Bronchial epithelial cell (primary cell): Measurements from ENCODE around the gene ZNF281. TPM values are rescaled to one million over a fixed set of nuclear protein-coding genes. Genes with fewer than 3 reads are reported as not detected.

Experiments
- DNase-seq: peaks from one replicate; pipeline ENCODE4 v3.0.0-alpha.2; 2010; ENCODE audit warnings: low read depth
- FAIRE-seq: peaks from 2 replicates; lab custom pipeline; 2011; peaks lifted over from hg19 to GRCh38; lab: Jason Lieb, UNC
- H3K27me3 ChIP-seq: 2 replicates; pipeline ENCODE4 v1.5.1; 2011; ENCODE audit warnings: low read length; ENCODE audit not compliant: control insufficient read depth, insufficient read depth
- H3K36me3 ChIP-seq: 2 replicates; pipeline ENCODE4 v1.5.1; 2011; ENCODE audit warnings: low read length; ENCODE audit not compliant: control insufficient read depth, insufficient read depth
- H3K4me3 ChIP-seq: 2 replicates; pipeline ENCODE4 v1.5.1; 2011; ENCODE audit warnings: mild to moderate bottlenecking, low read depth, low read length, control low read depth
- total RNA-seq: library from RNA; depleted of rRNA; stranded (reverse); fragments of >200 nt; gene quantifications from 2 replicates; pipeline ENCODE4 v1.2.1, GENCODE V29; 2014
- TF ChIP-seq, protein P1 (sequence below): IDR thresholded peaks from 2 replicates; pipeline ENCODE4 v1.5.1; 2011; ENCODE audit warnings: mild to moderate bottlenecking, moderate library complexity, low read length, control low read depth, inconsistent platforms; ENCODE audit not compliant: insufficient read depth, severe bottlenecking

ZNF281 gene
- total RNA-seq, 1 donor from 2014 or later, result 18.4 TPM

DNA sequence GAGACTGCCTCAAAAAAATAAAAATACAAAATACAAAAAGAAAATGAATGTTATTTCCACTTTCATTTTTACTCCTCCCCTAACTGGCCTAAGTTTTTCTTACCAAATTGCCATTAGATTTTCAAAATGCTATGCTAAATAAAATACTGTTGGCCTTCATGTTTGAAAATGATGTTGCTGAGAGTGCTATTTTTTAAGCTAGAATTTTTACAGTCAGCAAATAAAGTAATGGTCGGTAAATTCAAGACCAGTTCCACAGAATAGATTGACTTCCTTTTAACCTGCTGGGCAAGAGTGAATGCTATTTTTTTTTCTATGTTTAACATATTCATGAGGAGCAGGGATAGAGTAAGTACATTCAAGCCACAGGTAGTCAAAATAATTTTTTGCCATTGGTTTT, 31.7 kb downstream of the ZNF281 start:
- no peak for FAIRE-seq
- no peaks in the 10 kb centered on the region for H3K36me3 ChIP-seq
- no peak overlapping the region for H3K4me3 ChIP-seq
- no peak for DNase-seq
- TF ChIP-seq, protein P1, sequence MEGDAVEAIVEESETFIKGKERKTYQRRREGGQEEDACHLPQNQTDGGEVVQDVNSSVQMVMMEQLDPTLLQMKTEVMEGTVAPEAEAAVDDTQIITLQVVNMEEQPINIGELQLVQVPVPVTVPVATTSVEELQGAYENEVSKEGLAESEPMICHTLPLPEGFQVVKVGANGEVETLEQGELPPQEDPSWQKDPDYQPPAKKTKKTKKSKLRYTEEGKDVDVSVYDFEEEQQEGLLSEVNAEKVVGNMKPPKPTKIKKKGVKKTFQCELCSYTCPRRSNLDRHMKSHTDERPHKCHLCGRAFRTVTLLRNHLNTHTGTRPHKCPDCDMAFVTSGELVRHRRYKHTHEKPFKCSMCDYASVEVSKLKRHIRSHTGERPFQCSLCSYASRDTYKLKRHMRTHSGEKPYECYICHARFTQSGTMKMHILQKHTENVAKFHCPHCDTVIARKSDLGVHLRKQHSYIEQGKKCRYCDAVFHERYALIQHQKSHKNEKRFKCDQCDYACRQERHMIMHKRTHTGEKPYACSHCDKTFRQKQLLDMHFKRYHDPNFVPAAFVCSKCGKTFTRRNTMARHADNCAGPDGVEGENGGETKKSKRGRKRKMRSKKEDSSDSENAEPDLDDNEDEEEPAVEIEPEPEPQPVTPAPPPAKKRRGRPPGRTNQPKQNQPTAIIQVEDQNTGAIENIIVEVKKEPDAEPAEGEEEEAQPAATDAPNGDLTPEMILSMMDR, result no peak
- H3K27me3 ChIP-seq, result no peaks in the 10 kb centered on the region

GRCh38 chr1:200376528-200376927, 33.3 kb downstream of the ZNF281 start:
- no peak overlapping the region for H3K4me3 ChIP-seq
- DNase-seq, result peak; percentile 93
- H3K27me3 ChIP-seq, result no peaks in the 10 kb centered on the region
- FAIRE-seq, result no peak
- TF ChIP-seq, protein P1, result no peak
- H3K36me3 ChIP-seq, result no peaks in the 10 kb centered on the region

DNA sequence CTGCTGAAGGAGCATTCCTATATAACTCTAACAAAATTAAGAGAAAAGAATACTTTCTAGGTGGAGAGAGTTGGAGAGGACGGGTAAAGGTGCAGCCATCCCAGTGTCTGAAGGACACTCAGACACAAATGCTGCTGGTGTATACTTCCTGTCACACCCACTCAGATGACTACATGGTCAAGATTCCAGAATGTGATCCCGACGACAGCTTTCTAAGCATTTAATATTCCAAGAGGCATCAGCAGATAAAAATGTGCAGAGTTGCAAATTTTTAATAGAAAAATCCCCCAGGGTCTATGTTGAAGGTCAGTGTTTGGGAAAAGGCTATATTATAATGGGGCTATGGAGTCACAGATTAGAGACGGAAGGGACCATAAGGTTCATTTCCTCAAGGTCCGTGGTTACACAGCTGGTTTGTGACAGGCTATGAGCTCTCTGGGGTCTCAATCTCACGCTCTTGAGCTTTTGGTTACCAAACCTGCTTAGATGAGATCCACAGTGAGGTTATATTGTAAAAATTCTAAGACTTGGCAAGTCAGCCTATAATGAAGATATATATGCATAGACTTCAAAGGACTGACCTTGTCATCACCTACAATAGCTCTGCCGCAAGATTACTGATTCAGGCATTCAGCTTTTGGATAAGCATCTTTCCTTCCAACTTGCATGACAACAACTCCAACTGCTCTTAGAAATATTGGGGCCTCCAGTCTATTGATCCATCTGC, 35.1 kb downstream of the ZNF281 start:
- TF ChIP-seq, protein P1, result no peak
- Histone ChIP-seq H3K36me3 (no peaks in the 10 kb centered on the region), H3K27me3 (no peaks in the 10 kb centered on the region), H3K4me3 (no peak overlapping the region)
- DNase-seq, result peak; percentile 62
- no peak for FAIRE-seq

DNA sequence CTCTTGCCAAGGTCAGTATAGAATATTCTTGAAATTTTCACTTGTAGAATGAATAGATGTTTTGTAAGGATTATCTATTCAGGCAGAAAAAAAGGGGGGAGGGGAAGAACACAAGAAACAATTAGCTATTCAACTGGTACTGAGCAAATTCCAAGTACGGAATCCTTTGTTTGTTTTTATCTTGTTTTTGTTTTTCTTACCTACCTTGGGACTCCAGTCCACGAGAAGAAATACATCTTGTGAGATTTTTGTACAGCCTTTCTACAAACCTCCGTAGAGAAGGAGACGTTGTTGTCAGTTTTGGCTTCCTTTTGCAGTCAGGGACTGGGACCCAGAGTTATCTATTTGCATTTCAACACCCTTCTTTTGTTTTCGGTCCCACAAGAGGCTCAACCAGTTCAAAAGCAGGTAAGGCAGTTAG, 36.0 kb downstream of the ZNF281 start:
- H3K36me3 ChIP-seq, result no peaks in the 10 kb centered on the region
- TF ChIP-seq, protein P1, result no peak
- no peak for FAIRE-seq
- H3K4me3 ChIP-seq, result no peak overlapping the region
- peak; percentile 26 for DNase-seq
- no peaks in the 10 kb centered on the region for H3K27me3 ChIP-seq

DNA sequence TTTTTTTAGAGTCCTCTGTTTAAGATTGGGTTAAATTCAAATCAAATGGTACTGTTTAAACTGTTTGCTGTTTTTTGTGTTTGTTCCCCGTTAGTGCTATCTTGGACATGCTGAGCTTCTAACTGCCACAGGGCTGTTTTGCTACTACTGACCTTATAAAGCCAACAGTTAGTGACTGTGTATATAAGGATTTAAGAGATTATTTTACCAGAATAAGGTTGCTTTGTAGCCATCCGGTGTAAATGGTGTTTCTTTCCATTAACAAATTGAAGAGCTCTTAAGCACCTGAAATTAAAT, 37.0 kb downstream of the ZNF281 start:
- Histone ChIP-seq H3K4me3 (no peak overlapping the region), H3K36me3 (no peaks in the 10 kb centered on the region), H3K27me3 (no peaks in the 10 kb centered on the region)
- DNase-seq (no peak), FAIRE-seq (no peak)
- TF ChIP-seq, protein P1, result no peak
